ENCODE measurements around the gene TOM1L2.

The TOM1L2 gene

GRCh38 chr17:17876959-17877528 is 95.2 kb downstream of the TOM1L2 start:
- no peak for DNase-seq (ENCODE audit: low read depth in 2 of 2)

GRCh38 chr17:17874478-17874877 is 97.7 kb downstream of the TOM1L2 start:
- DNase-seq (ENCODE audit: low read depth in 2 of 2) = no peak

DNA sequence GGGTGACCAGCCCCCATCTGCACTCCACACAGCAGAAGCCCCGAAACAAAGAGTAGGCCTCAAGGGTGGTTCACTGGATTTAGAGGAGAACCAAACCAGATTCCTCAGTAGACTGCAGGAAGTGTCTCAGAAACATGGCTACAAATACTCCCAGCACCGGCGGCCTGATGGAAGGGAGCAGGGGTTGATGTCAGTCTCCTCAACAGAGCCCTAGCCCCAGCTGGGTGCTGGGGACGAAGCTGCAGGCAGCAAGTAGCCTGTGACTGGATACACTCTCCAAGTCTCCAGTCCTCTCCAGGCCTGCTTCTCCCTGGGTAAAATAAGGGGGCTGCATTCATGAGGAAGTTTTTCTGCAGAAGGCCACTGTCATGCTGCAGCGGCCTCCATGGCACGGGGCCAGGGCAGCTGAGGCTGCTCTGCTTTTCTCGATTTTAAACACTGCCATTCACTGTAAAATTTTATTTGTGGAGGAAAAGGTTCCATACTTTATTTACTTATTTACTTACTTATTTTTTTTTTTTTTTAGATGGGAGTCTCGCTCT is 98.7 kb downstream of the TOM1L2 start:
- no peak for DNase-seq (ENCODE audit: low read depth in 2 of 2)

DNA sequence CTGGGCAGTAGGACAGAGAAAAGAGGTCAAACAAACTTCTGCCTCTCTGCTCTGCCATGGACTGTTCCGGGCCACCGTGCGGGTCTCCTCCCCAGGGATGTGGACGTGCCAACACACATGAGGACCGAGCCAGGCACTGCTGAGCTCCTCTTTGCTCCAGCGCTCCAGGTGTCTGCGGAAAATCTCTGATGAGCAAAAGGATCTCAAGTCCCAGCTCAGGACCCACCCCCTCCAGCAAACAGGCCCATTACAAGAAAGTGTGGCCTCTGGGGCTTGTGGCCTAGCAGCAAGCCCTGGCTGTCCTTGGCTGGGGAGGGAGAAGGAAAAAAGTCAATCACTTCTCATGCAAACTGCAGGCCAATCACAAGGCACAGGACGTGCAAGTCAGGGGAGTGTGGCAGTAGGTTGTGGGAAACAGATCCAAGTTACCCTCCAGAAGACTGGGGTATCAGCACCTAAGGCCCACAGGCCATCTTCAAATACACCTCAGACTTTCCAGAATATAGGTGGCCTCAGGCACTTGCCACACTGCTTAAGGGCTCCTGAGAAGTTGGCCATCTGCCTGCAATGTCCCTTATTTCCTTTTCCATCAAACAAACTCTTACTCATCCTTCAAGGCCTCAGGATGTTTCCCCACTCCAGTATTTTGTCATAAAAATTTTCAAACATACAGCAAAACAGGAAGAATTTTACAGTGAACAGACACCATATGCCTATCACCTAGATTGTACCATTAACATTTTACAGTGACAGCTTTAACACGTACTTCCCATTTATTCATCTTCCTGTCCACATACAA is 99.5 kb downstream of the TOM1L2 start:
- no peak for DNase-seq (ENCODE audit: low read depth in 2 of 2)

DNA sequence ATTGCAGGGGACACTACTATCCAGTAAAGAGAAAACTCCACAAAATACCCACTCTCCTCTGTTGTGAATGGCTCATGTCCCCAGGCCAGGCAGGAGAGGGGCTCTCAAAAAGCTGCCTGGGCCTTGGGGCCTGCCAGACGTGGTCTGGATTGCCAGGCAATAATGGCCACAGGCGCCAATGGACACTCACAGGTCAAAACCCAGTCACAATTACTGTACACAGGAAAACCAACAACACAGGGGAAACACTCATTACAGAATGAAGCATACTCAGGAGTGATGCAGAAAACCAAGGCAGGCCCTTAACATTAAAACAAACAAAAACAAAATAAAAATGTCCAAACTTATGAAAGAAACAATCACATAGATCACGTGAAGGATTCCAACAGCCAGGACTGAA is 100.3 kb downstream of the TOM1L2 start:
- no peak for DNase-seq (ENCODE audit: low read depth in 2 of 2)

DNA sequence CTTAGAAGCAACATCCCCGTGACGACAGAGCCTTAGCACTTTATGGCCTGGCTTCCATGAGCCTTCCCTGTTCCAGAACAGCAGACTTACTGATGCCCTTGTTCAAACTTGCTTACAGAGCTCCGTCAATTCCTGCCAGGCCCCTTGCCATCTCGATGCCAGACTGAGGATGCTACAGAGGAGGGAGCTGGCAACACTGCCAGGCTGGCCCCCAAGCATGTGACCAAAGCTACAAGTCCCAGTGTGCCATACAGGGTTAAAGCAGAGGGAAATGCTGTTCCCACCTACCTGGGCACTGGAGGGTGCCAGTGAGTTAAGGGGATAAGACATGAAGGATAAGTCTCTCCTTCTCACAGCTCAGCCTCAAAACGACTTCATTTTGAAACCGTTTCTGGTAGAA is 102.0 kb downstream of the TOM1L2 start:
- no peak for DNase-seq (ENCODE audit: low read depth in 2 of 2)

- DNase-seq (ENCODE audit: low read depth in 2 of 2) = no peak
These were observed 103.3 kb downstream of the TOM1L2 start for GRCh38 chr17:17868641-17869522.

DNA sequence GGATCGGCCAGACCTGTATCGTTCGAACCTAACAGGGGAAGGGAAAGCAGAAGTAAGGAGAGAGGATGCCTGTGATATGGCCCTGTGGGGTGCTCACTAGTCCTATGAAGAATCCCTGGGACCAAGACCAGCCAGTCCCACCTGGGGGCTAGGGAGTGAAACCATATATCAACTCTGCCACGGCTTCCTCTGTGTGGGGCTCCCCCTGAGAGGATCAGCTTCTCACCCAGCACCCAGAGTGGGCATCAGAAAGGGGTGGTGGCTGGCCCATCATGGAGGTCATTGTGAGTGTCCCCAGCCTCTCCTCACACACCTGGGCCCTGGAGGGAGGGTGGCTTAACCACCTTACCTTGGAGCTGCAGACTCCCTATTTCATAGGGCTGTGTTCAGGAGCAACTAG is 105.3 kb downstream of the TOM1L2 start:
- DNase-seq (ENCODE audit: low read depth in 2 of 2) = no peak

GRCh38 chr17:17866425-17866824 is 105.8 kb downstream of the TOM1L2 start:
- DNase-seq (ENCODE audit: low read depth in 2 of 2) = no peak

- DNase-seq (ENCODE audit: low read depth in 2 of 2) = no peak
These were observed 107.2 kb downstream of the TOM1L2 start for GRCh38 chr17:17865035-17865434.

- DNase-seq (ENCODE audit: low read depth in 2 of 2) = no peak
These were observed 111.5 kb downstream of the TOM1L2 start for GRCh38 chr17:17860766-17861107.

- peak; percentile 58 to 64 for DNase-seq (ENCODE audit: low read depth in 2 of 2)
These were observed 112.1 kb downstream of the TOM1L2 start for GRCh38 chr17:17859909-17860765.

GRCh38 chr17:17857496-17857895 is 114.7 kb downstream of the TOM1L2 start:
- no peak for DNase-seq (ENCODE audit: low read depth in 2 of 2)

- no peak for DNase-seq (ENCODE audit: low read depth in 2 of 2)
These were observed 115.8 kb downstream of the TOM1L2 start for GRCh38 chr17:17856386-17856785.

GRCh38 chr17:17855976-17856375 is 116.2 kb downstream of the TOM1L2 start:
- DNase-seq (ENCODE audit: low read depth in 2 of 2) = no peak

DNA sequence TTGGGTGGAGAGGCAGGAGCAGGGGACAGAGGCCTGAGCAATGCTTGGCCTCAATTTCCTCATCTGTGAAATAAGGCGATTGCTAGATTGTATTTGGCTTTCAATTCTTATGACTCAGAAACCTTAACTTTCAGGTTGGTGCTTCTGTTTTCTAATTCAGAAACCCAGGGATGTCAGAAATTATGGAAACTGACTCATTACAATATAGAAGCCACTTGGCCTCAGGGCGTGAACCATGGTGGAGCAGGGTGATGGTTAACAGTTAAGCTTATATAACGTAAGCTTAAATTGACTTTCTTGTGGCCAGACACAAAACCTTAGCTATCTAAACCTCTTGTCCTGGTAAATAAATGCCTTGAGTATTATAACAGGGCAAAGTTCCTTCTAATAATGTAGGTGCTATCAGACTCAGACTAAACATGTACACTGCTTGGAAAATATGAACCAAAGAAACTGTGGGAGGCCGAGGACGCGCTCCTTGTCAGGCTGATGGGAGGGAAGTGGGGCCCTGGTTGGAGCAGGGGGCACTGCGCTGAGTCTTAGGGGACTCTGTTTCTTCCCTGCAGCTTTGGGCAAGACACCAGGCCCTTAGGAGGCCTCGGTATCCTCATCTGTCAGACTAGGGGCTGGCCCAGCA is 118.3 kb downstream of the TOM1L2 start:
- no peak for DNase-seq (ENCODE audit: low read depth in 2 of 2)

GRCh38 chr17:17852930-17853329 is 119.3 kb downstream of the TOM1L2 start:
- DNase-seq (ENCODE audit: low read depth in 2 of 2) = no peak

DNA sequence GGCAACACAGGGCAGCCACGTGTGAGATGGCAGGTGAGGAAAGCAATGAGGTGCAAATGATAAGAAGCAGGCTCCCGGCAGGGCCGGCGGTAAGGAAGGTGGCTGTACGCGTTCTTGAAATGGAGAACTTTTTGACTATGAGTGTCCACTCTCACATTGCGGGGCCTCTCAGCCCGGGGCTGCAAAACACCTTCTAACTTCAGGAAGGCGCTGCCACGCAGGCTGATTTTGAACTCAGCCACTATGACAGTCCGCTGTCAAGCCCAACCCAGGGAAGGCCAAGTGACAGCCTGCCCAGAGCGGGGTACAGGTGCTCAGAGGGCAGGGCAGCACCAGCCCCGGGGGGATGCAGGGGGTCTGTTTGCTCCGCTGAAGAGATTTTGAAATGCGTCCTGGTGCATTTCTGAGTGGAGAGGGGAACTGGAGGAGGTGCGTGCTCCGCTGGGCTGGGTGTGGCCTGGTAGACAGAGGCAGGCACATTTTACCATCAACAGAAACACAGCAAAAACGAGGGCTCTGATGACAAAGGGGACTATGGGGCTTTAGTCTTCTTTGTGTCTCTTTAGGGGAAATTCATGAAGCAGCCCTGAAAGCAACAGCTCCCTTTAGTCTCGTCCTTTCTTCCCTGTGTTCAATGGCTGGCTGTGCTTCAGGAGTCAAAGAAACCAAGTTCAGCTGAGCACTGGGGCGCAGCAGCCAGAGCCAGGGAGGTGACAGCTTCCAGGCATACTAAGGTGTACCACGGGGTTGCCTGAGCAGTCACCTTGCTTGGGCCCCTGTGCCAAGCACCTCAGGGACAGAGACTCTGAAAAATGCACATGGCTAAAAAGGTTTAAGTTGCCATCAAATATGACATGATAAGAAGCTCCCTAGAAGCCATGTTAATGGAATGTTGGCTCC is 120.8 kb downstream of the TOM1L2 start:
- no peak for DNase-seq (ENCODE audit: low read depth in 2 of 2)

DNA sequence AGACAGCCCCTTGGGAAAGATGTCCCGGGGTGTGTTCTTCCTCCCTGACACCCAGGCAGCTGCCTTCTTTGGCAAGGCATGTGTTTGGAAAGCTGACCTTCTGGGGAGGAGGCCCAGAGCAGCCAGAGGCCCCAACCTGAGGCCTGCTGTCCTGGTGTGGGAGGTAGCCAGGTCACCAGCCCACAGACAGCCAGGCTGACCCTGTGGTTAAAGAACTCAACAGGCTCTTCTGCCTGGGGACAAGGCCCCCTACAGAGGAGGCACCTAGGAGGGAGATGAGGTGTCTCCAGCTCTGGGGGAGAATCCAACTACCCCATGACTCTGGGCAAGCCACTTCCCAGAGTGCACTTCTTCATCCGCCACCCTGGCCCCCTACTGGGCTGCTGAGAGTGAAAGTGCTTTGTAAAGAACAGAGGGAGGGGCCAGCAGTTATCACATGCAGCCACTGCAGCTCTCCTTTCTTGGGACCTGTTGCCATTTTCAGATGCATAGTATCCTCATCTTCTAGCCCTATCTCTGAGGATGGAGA is 122.3 kb downstream of the TOM1L2 start:
- peak in 1 of 2 donors; percentile 22 for DNase-seq (ENCODE audit: low read depth in 2 of 2)
